Measurements from ENCODE around the gene NDOR1. TPM values are rescaled to one million over a fixed set of nuclear protein-coding genes. Genes with fewer than 3 reads are reported as not detected.

NDOR1 gene
- total RNA-seq, 8 experiments from 2014 or later, result 5.1 to 25.3 (median 8.6) TPM

DNA sequence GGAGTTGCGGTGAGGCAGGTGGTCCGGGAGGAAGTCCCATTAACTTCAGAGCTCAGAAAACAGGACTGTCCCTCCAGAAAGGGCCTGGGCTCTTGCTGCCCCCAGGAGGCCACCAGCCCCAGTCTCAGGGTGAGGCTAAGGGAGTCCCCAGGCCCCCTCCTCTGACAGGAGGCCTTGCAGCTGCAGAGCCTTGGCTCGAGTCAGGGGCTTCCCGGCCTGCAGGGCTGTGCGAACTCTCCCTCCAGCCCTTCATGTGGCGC is 42.3 kb downstream of the NDOR1 start:
- Histone ChIP-seq H3K27ac (no peak overlapping the region), H3K4me3 (no peak overlapping the region), H3K4me1 (replicated peaks in 1 of 2) (peaks cover 11 to 27% of the 10 kb centered on the region in 2 donors)
- 94 to 100% (median 95%) methylated on average over 1 to 4 of the region's 6 CpGs; no CpG with 5 or more reads in 7 of the 10 experiments for WGBS, 10 experiments
- in situ Hi-C loops (cut with MboI; ENCODE audit: low pct_unique_long_range_greater_than_20kb in 2 of 9, low sequenced_read_pairs in 9 of 9, unreplicated experiment in 9 of 9), result loop anchor here in 1 of 9 experiments (25.0 kb wide), 1 partner anchor 136 kb away; the partner anchor contains the start of gene DPP7
- ATAC-seq (replicated peaks in 6 of 8), result no peak

DNA sequence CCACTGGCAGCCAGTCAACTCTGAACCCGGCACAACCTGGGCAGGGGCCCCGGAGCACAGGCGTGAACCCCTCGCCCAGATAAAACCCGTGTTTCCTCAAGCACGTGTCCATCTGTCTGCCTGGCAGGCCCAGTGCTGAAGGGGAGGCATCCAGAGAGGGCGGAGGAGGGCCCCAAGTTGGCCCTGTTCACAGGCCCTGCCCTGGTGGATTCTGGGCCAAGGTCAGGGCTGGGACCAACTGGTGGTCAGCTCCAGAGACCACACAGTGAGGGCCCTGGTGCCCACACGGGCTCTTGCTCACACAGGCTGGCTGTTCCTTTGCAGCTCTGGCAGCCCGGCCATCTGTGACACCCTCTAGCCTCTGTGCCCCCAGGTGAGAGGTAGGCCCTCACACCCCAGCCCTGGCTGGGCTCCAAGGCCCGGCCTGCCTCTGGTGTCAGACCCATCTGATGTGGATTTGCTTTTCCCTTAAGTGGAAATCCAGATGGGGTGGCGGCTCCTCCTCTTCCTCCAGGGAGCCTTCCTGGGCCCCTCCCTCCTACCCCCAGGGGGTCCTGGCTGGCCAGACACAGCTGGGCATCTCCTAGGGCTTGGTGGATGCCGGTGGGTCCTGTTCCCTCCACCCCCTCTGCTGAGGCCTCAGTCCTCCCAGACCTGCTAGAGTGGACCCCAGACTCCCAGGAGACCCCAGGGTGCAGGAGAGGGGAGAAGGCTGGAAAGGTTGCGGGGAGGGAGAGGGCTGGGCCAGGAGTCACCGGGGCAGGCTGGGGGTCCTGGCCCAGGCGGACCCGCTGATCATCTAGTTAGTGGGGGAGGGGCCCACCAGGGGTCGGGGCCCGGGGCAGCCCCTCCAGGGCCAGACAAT is 45.1 kb downstream of the NDOR1 start:
- Histone ChIP-seq H3K27ac (peak overlapping the region in 1 of 2 donors; percentile 57), H3K4me3 (no peak overlapping the region), H3K4me1 (replicated peaks in 1 of 2) (peaks cover 16 to 36% of the 10 kb centered on the region in 2 donors)
- in situ Hi-C loops (cut with MboI; ENCODE audit: low pct_unique_long_range_greater_than_20kb in 2 of 9, low sequenced_read_pairs in 9 of 9, unreplicated experiment in 9 of 9), result no loop called here
- ATAC-seq (replicated peaks in 6 of 8), result no peak
- WGBS, 10 experiments, result 30 to 79% (median 73%) methylated on average over 2 to 3 of the region's 18 CpGs; no CpG with 5 or more reads in 7 of the 10 experiments

DNA sequence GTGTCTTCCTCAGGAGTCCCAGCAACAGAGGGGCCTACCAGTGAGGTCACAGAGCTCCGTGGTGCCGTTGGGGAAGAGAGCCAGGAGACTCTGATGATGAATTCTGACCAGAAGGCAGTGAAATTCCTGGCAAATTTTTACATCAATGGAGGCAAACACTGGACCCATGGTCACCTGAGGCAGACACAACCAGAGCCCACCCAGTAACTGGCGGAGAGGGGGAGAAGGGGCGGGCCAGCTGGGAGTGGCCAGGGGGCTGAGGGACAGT is 45.6 kb downstream of the NDOR1 start, which contains the start of gene STPG3:
Gene STPG3 (plus strand): TSS at position 93 of the 268 bp plus-strand sequence. CDS start 1 bp downstream, at position 94.
- no CpG with 5 or more reads among the region's 4 CpGs for WGBS, 10 experiments

DNA sequence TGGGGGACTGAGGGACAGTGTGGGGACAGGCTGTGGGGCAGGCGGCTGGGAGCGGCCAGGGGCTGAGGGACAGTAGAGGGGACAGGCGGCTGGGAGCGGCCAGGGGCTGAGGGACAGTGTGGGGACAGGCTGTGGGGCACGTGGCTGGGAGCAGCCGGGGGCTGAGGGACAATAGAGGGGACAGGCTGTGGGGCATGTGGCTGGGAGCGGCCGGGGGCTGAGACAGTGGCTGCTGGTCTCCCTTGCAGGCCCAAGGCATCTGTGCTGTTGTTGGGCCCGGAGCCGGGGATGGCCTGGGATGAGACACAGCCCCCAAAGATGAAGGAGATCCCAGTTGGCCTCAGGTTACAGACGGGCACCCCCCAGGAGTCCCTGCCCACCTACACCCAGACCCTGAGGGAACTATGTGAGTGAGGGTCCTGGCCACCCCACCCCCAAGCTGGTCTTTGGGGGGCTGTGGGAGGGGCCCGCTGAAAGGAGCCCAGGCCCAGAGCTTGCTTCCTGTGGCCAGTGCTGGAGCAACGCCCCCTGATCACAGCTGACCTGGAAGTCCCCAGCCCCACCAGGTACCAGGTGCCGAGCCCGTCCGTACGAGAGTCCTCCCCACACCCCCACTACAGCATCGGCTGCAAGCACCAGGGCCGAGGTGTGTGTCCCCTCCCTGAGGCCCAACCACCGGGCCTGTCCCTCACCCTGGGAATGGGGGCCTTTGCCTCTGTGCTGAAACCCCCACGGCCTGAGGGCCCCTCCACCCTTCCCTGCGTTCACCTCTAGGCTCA is 46.2 kb downstream of the NDOR1 start:
- WGBS, 10 experiments, result no CpG with 5 or more reads among the region's 22 CpGs
- H3K27ac ChIP-seq, result peak overlapping the region in 1 of 2 donors; percentile 57
- peak in 5 of 8 experiments; percentile 42 to 73 (median 50) for ATAC-seq (replicated peaks in 6 of 8)
- H3K4me3 ChIP-seq, result no peak overlapping the region
- in situ Hi-C loops (cut with MboI; ENCODE audit: low pct_unique_long_range_greater_than_20kb in 2 of 9, low sequenced_read_pairs in 9 of 9, unreplicated experiment in 9 of 9), result no loop called here
- peaks cover 24 to 42% of the 10 kb centered on the region in 2 donors for H3K4me1 ChIP-seq (replicated peaks in 1 of 2)

More for the DNA sequence above, 45.6 kb downstream of the NDOR1 start, which contains the start of gene STPG3:
- peaks cover 18 to 37% of the 10 kb centered on the region in 2 donors for H3K4me1 ChIP-seq (replicated peaks in 1 of 2)
- in situ Hi-C loops (cut with MboI; ENCODE audit: low pct_unique_long_range_greater_than_20kb in 2 of 9, low sequenced_read_pairs in 9 of 9, unreplicated experiment in 9 of 9), result no loop called here
- H3K27ac ChIP-seq, result peak within 1 kb of the TSS in 1 of 2 donors; percentile 57
- ATAC-seq (replicated peaks in 6 of 8), result peak in 2 of 8 experiments; percentile 0 to 1
- no peak within 1 kb of the TSS for H3K4me3 ChIP-seq

DNA sequence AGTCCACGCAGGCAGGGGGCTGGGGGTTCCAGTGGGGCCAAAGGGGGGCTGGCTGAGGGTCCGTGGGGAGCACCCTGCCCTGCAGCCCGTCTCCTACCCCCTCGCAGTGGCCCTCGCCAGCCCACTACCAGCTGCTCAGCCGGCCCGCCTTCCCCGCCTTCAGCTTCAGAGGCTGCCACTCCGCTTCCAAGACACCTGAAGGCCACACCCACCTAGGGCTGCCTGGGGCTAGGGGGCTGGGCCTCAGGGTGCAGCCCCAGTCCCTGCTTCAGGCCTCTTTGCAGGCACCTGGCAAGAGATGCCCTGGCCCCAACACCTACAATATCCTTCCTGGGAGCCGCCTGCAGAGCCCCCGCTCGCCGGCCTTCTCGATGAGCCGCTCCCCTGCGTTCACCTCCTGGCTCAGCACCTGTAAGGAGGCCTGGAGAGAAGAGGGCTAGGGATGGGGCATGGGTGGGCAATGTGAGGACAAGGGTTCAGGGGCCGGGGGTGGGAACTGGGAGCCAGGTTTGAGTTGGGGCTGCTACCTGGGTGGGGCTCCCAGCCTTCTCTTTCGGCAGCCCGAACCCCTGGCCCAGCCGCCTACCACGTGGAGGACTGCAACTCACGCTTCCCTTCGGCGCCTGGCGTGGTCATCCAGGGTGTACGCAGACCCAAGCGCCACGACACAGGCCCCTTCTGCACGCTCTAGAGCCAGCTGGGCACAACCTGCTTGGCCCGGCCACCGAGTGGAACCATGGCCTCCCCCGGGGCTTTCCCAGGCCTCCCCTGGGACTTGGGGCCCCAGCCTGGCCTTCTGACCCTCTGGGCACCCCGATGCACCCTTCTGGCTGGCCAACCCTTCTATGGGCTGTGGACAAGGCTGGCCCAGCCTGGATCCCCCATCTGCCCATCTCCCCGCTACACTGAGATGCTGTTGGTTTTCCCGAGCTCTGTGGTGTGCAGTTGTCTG is 47.3 kb downstream of the NDOR1 start:
- H3K4me3 ChIP-seq, result no peak overlapping the region
- no peak overlapping the region for H3K27ac ChIP-seq
- H3K4me1 ChIP-seq (replicated peaks in 1 of 2), result peaks cover 24 to 34% of the 10 kb centered on the region in 2 donors
- no peak for ATAC-seq (replicated peaks in 6 of 8)
- in situ Hi-C loops (cut with MboI; ENCODE audit: low pct_unique_long_range_greater_than_20kb in 2 of 9, low sequenced_read_pairs in 9 of 9, unreplicated experiment in 9 of 9), result no loop called here
- 80 to 92% (median 90%) methylated on average over 1 to 2 of the region's 35 CpGs; no CpG with 5 or more reads in 7 of the 10 experiments for WGBS, 10 experiments

DNA sequence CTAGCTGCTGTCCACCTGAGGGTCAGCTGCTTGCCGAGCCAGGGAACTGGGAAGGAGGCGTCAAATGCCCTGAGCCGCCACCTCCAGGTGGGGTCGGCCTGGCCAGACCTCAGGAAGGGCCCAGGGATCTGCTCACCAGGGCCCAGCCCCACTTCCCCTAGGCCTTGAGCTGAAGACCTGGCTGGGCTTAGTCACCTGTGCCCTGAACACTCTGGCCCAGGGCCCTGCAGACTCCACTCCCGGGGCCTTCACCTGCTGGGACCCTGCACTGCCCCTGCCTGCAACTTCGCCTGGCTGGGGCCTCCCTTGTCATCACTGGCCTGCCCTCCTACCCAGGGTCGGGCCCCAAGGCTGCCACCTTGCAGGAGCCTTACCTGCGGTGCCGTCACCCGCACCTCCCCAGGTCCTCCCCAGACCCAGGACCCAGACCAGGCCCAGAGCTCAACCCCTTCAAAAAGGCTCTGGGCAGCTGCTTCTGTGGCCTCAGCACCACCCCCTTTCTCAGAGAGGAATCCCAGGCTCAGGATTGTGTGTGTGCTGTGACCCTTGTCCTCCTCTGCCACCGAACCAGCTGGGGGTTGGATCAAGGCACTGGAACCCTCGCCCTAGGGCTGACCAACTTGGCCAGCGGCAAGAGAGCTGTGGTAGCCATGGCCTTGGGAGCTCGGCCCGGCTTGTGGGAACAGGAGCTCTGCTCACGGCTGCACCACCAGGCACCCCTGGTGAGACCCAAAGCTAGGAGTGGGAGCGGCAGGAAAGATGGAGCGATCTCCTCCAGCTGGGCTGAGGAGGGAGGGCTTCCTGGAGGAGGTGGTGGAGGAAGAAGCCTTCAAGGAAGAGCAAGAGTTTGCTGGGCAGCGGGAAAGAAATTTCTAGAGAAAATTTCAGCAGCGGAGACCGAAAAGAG is 48.5 kb downstream of the NDOR1 start:
- 0 to 68% (median 38%) methylated on average over 1 to 16 of the region's 21 CpGs; no CpG with 5 or more reads in 4 of the 10 experiments for WGBS, 10 experiments
- peak overlapping the region in 1 of 2 donors; percentile 23 for H3K27ac ChIP-seq

DNA sequence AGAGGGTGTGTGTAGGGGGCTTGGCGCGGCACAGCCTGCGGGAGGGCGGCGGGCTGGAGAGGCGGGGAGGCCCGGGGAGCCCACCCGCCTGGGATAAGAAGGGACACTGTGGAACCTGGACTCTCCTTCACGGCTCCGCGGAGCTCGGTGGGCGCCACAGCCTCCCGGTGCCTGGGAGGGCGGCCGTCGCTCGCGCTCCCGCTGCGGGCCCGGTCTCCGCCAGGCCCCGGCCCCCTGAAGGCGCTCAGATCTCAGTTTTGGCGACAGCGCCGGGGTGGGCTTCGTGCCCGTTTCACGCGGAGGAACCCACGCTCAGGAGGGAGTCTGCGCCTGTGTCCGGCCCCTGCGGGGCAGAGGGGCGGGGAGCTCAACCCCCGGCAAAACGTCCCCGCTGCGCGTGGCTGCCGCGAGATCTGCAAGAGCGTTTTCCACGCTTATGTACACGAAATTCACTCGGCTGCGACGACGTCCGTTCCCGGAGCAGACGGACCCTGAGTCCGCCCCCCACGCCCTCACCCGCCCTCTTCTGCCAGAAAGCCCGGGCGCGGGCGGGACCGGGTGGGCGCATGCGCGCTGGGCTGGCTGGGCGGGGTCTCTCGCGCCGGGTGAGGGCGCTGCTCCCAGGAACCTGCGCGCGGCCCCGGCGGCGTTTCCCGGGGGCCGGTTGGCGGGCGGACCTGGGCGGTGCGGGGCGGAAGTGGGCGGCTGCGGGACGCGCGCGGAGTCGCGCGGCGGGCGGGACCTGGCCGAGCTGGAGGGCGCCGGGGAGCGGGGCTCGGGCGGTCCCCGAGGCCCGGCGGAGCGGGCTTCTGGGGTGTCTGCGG is 49.3 kb downstream of the NDOR1 start, which contains the start of gene NELFB:
Gene NELFB (plus strand): TSS at position 704 of the 824 bp plus-strand sequence.
- H3K27ac ChIP-seq, result peak within 1 kb of the TSS; percentile 40 to 88
- ATAC-seq (replicated peaks in 6 of 8), result peak; percentile 77 to 91 (median 83)
- H3K4me3 ChIP-seq, result peak within 1 kb of the TSS; percentile 61 to 99 (median 77)
- in situ Hi-C loops (cut with MboI; ENCODE audit: low pct_unique_long_range_greater_than_20kb in 2 of 9, low sequenced_read_pairs in 9 of 9, unreplicated experiment in 9 of 9), result no loop called here
- 0% methylated on average over 2 to 26 of the region's 105 CpGs; no CpG with 5 or more reads in 7 of the 10 experiments for WGBS, 10 experiments
- peaks cover 24 to 34% of the 10 kb centered on the region in 2 donors for H3K4me1 ChIP-seq (replicated peaks in 1 of 2)

More for the DNA sequence above, 48.5 kb downstream of the NDOR1 start:
- ATAC-seq (replicated peaks in 6 of 8), result peak in 1 of 8 experiments; percentile 2
- Histone ChIP-seq H3K4me3 (peak overlapping the region; percentile 61 to 99 (median 77)), H3K4me1 (replicated peaks in 1 of 2) (peaks cover 24 to 34% of the 10 kb centered on the region in 2 donors)
- in situ Hi-C loops (cut with MboI; ENCODE audit: low pct_unique_long_range_greater_than_20kb in 2 of 9, low sequenced_read_pairs in 9 of 9, unreplicated experiment in 9 of 9), result no loop called here

DNA sequence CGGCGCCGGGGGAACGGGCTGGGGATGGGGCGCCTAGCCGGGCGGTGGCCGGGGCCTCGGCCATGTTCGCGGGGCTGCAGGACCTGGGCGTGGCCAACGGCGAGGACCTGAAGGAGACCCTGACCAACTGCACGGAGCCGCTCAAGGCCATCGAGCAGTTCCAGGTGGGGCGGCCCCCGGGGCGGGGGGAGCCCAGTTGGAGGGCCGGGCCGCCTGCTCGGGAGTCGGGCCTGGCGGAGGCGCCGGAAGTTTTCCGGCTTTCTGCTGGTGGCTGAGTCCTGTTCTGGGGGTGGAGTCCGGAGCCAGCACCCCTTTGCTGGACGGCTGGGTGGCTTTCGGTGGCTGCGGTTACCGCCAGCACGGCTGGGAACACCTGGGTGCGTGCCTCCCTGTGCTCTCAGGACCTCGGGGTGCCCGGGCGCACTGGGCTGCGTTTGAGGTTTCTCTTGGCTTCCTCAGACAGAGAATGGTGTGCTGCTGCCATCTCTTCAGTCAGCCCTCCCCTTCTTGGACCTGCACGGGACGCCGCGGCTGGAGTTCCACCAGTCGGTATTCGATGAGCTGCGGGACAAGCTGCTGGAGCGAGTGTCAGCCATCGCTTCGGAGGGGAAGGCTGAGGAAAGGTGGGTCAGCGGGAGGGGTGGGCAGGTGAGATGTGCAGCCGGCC is 50.1 kb downstream of the NDOR1 start:
- 0 to 13% (median 0%) methylated on average over 1 to 16 of the region's 51 CpGs; no CpG with 5 or more reads in 5 of the 10 experiments for WGBS, 10 experiments
- peaks cover 24 to 34% of the 10 kb centered on the region in 2 donors for H3K4me1 ChIP-seq (replicated peaks in 1 of 2)
- ATAC-seq (replicated peaks in 6 of 8), result peak; percentile 42 to 71 (median 49)

DNA sequence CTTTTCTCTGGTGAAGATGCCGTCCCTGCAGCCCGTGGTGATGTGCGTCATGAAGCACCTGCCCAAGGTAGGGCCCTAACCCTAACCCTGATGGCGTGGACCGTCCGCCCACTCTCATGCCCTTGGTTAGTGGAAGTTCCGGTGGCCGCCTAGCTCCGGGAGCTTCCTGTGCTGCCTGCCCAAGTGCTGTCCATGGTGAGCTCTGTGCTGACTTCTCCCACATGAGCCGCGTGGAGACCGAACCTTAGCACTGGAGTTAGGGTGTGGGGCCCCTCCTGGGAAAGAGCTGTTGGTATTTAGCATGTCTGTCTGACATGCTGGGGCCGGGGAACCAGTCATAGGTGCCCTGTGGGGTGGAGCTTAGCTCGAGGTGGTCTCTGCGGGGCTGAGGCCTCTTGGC is 50.9 kb downstream of the NDOR1 start:
- in situ Hi-C loops (cut with MboI; ENCODE audit: low pct_unique_long_range_greater_than_20kb in 2 of 9, low sequenced_read_pairs in 9 of 9, unreplicated experiment in 9 of 9), result no loop called here
- 87 to 100% (median 89%) methylated on average over 2 to 6 of the region's 15 CpGs; no CpG with 5 or more reads in 6 of the 10 experiments for WGBS, 10 experiments
- no peak for ATAC-seq (replicated peaks in 6 of 8)
- peaks cover 19 to 26% of the 10 kb centered on the region in 2 donors for H3K4me1 ChIP-seq (replicated peaks in 1 of 2)
- H3K4me3 ChIP-seq, result peak overlapping the region; percentile 61 to 99 (median 77)
- no peak overlapping the region for H3K27ac ChIP-seq

More for the DNA sequence above, 50.1 kb downstream of the NDOR1 start:
- peak overlapping the region; percentile 61 to 99 (median 77) for H3K4me3 ChIP-seq
- in situ Hi-C loops (cut with MboI; ENCODE audit: low pct_unique_long_range_greater_than_20kb in 2 of 9, low sequenced_read_pairs in 9 of 9, unreplicated experiment in 9 of 9), result no loop called here
- peak overlapping the region; percentile 40 to 88 for H3K27ac ChIP-seq

DNA sequence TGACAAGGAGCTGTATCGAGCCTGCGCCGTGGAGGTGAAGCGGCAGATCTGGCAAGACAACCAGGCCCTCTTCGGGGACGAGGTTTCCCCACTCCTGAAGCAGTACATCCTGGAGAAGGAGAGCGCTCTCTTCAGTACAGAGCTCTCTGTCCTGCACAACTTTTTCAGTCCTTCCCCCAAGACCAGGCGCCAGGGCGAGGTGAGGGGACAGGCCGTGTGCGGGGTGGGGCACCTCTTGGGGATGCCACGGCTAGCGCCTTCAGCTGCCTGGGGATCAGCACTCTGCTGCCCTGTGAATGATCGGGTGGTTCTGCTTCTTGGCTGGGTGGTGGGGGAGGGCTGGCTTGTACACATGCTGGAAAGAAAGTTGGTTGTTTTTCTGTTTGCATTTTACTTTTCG is 51.4 kb downstream of the NDOR1 start:
- Histone ChIP-seq H3K4me3 (no peak overlapping the region), H3K27ac (no peak overlapping the region), H3K4me1 (replicated peaks in 1 of 2) (peaks cover 14 to 22% of the 10 kb centered on the region in 2 donors)
- ATAC-seq (replicated peaks in 6 of 8), result no peak
- in situ Hi-C loops (cut with MboI; ENCODE audit: low pct_unique_long_range_greater_than_20kb in 2 of 9, low sequenced_read_pairs in 9 of 9, unreplicated experiment in 9 of 9), result no loop called here
- WGBS, 10 experiments, result 67 to 100% (median 90%) methylated on average over 1 to 4 of the region's 15 CpGs; no CpG with 5 or more reads in 6 of the 10 experiments
